Liver (tissue), 9 donors: ENCODE measurements around the gene ELP5. TPM values are rescaled to one million over a fixed set of nuclear protein-coding genes. Genes with fewer than 3 reads are reported as not detected.

ENCODE experiments used
- DNase-seq: peaks from one replicate; pipeline ENCODE4 v3.0.0-alpha.2; 2017; ENCODE audit warnings: low spot score
- H3K27ac ChIP-seq, 2 donors: one replicate each; pipeline ENCODE4 v1.7.0; 2013; ENCODE audit warnings: inconsistent platforms in 2 of 2, low read length in 2 of 2, control low read depth in 1 of 2, low read depth in 1 of 2, mild to moderate bottlenecking in 1 of 2
- H3K27me3 ChIP-seq, 4 donors: one replicate each; pipeline versions ENCODE4 v1.6.1 to v1.7.0; 2013; ENCODE audit warnings: low read length in 3 of 4, inconsistent platforms in 1 of 4, mild to moderate bottlenecking in 1 of 4, moderate library complexity in 1 of 4; ENCODE audit not compliant: control insufficient read depth in 4 of 4, insufficient read depth in 4 of 4
- H3K36me3 ChIP-seq, 4 donors: one replicate each; pipeline versions ENCODE4 v1.6.1 to v1.7.0; 2013; ENCODE audit warnings: low read length in 3 of 4, mild to moderate bottlenecking in 3 of 4, low read depth in 1 of 4, moderate library complexity in 1 of 4; ENCODE audit not compliant: control insufficient read depth in 4 of 4, insufficient read depth in 3 of 4
- H3K4me1 ChIP-seq, 4 donors: one replicate each; pipeline versions ENCODE4 v1.6.1 to v1.7.0; 2013; ENCODE audit warnings: low read length in 3 of 4, mild to moderate bottlenecking in 3 of 4, moderate library complexity in 1 of 4; ENCODE audit not compliant: control insufficient read depth in 4 of 4, insufficient read depth in 4 of 4
- H3K4me3 ChIP-seq, 3 donors: one replicate each; pipeline versions ENCODE4 v1.6.1 to v1.7.0; 2013; ENCODE audit warnings: low read length in 3 of 3, control low read depth in 1 of 3, low read depth in 1 of 3, mild to moderate bottlenecking in 1 of 3
- H3K9ac ChIP-seq, 2 donors: one replicate each; pipeline ENCODE4 v1.7.0; 2013; ENCODE audit warnings: low read length in 2 of 2, mild to moderate bottlenecking in 2 of 2, moderate library complexity in 2 of 2, control low read depth in 1 of 2, low read depth in 1 of 2
- H3K9me3 ChIP-seq, 4 donors: one replicate each; pipeline versions ENCODE4 v1.6.1 to v1.7.0; 2013; ENCODE audit warnings: low read length in 3 of 4; ENCODE audit not compliant: control insufficient read depth in 4 of 4
- ATF3 ChIP-seq: IDR thresholded peaks from 2 replicates; pipeline ENCODE4 v1.6.1; 2016; ENCODE audit warnings: antibody characterized with exemption
- CTCF ChIP-seq: fragments of 150-350 bp; IDR thresholded peaks from 2 replicates; pipeline ENCODE4 v1.5.1; 2017; ENCODE audit warnings: improper control_type of control experiment, low read depth, low read length; ENCODE audit not compliant: missing input control
- EGR1 ChIP-seq, 2 donors: IDR thresholded peaks; 2 replicates each; pipeline ENCODE4 v1.6.1; 2016 to 2018; ENCODE audit warnings: antibody characterized with exemption in 2 of 2, low read depth in 2 of 2
- FOXA1 ChIP-seq: IDR thresholded peaks from 2 replicates; pipeline ENCODE4 v1.6.1; 2016; ENCODE audit warnings: antibody characterized with exemption
- FOXA2 ChIP-seq: IDR thresholded peaks from 2 replicates; pipeline ENCODE4 v1.6.1; 2016; ENCODE audit warnings: antibody characterized with exemption
- GABPA ChIP-seq, 2 donors: IDR thresholded peaks in 1 of 2; conservative IDR thresholded peaks in 1 of 2; 2 replicates each; pipeline ENCODE4 v1.6.1; 2016; ENCODE audit warnings: antibody characterized with exemption in 2 of 2, mild to moderate bottlenecking in 1 of 2, moderate library complexity in 1 of 2
- HNF4A ChIP-seq, 2 donors: conservative IDR thresholded peaks; 2 replicates each; pipeline ENCODE4 v1.6.1; 2016; ENCODE audit warnings: antibody characterized with exemption in 2 of 2, mild to moderate bottlenecking in 2 of 2
- HNF4G ChIP-seq: IDR thresholded peaks from 2 replicates; pipeline ENCODE4 v1.6.1; 2016; ENCODE audit warnings: antibody characterized with exemption
- JUND ChIP-seq, 2 donors: IDR thresholded peaks; 2 replicates each; pipeline ENCODE4 v1.6.1; 2016; ENCODE audit warnings: antibody characterized with exemption in 2 of 2
- MAX ChIP-seq: IDR thresholded peaks from 2 replicates; pipeline ENCODE4 v1.6.1; 2016; ENCODE audit warnings: antibody characterized with exemption
- NR2F2 ChIP-seq: IDR thresholded peaks from 2 replicates; pipeline ENCODE4 v1.6.1; 2016; ENCODE audit warnings: antibody characterized with exemption
- RAD21 ChIP-seq, 2 donors: IDR thresholded peaks; 2 replicates each; pipeline ENCODE4 v1.6.1; 2016; ENCODE audit warnings: antibody characterized with exemption in 2 of 2, mild to moderate bottlenecking in 2 of 2
- REST ChIP-seq: IDR thresholded peaks from 2 replicates; pipeline ENCODE4 v1.6.1; 2016; ENCODE audit warnings: antibody characterized with exemption, mild to moderate bottlenecking
- RXRA ChIP-seq, 2 donors: IDR thresholded peaks; 2 replicates each; pipeline ENCODE4 v1.6.1; 2017 to 2018; ENCODE audit warnings: antibody characterized with exemption in 2 of 2, mild to moderate bottlenecking in 1 of 2
- SP1 ChIP-seq: IDR thresholded peaks from 2 replicates; pipeline ENCODE4 v1.6.1; 2018; ENCODE audit warnings: antibody characterized with exemption, mild to moderate bottlenecking
- TAF1 ChIP-seq: conservative IDR thresholded peaks from 2 replicates; pipeline ENCODE4 v1.6.1; 2016; ENCODE audit warnings: antibody characterized with exemption, mild to moderate bottlenecking
- YY1 ChIP-seq: IDR thresholded peaks from 2 replicates; pipeline ENCODE4 v1.6.1; 2016; ENCODE audit warnings: antibody characterized with exemption, mild to moderate bottlenecking
- ZBTB33 ChIP-seq: IDR thresholded peaks from 2 replicates; pipeline ENCODE4 v1.6.1; 2016; ENCODE audit warnings: antibody characterized with exemption
- WGBS: extraction: QIAGEN DNeasy Blood & Tissue Kit; methylation state at CpG from one replicate; pipeline ENCODE4 v1.1.7; 2013; 5-methylcytosine and 5-hydroxymethylcytosine counted together
- polyA plus RNA-seq, 2 donors: library from polyadenylated mRNA; stranded (reverse) in 1 of 2; unstranded in 1 of 2; fragments of 200-250 nt in 1 of 2; fragments of >200 nt in 1 of 2; fragmentation: Nextera tagmentation in 1 of 2; extraction: Ambion mirVana in 1 of 2; gene quantifications; one replicate each; pipeline versions ENCODE4 v1.2.1 to v1.2.3, GENCODE V29; 2013 to 2015
- total RNA-seq, 2 donors: library from RNA; depleted of rRNA; stranded (reverse); fragments of >200 nt; gene quantifications; one replicate each; pipeline ENCODE4 v1.2.3, GENCODE V29; 2014
- donor health status: healthy.
- donor health status: healthy.
- donor health status: healthy.
- donor health status: healthy.
- donor health status: healthy.

The ELP5 gene
- total and polyA plus RNA-seq, 4 donors = 19.3 to 38.4 (median 26.6) TPM

- no peak for DNase-seq
- Histone ChIP-seq H3K4me1 (peaks cover 3 to 37% (median 30%) of the 10 kb centered on the region in 4 donors), H3K9ac (no peak overlapping the region), H3K4me3 (no peak overlapping the region), H3K36me3 (peaks cover 3 to 24% (median 13%) of the 10 kb centered on the region in 4 donors), H3K27me3 (no peaks in the 10 kb centered on the region), H3K27ac (no peak overlapping the region), H3K9me3 (no peaks in the 10 kb centered on the region)
- 75% methylated on average over 4 of the region's 4 CpGs for WGBS
- TF ChIP-seq MAX = no peak
- no peak for TF ChIP-seq FOXA2
These were observed 3.2 kb upstream of the ELP5 start for GRCh38 chr17:7248796-7249195.

GRCh38 chr17:7249214-7249613 is 2.8 kb upstream of the ELP5 start:
- no peak overlapping the region for H3K27ac ChIP-seq
- no peak for DNase-seq
- no peak overlapping the region for H3K9ac ChIP-seq
- H3K27me3 ChIP-seq = no peaks in the 10 kb centered on the region
- peaks cover 3 to 22% (median 13%) of the 10 kb centered on the region in 4 donors for H3K36me3 ChIP-seq
- no peak overlapping the region for H3K4me3 ChIP-seq
- peaks cover 3 to 33% (median 28%) of the 10 kb centered on the region in 4 donors for H3K4me1 ChIP-seq
- no peaks in the 10 kb centered on the region for H3K9me3 ChIP-seq
- no peak for TF ChIP-seq FOXA2
- TF ChIP-seq ZBTB33 = no peak
- TF ChIP-seq MAX = no peak
- WGBS = 91% methylated on average over 6 of the region's 6 CpGs

GRCh38 chr17:7249830-7250229 is 2.2 kb upstream of the ELP5 start:
- Histone ChIP-seq H3K27ac (peak overlapping the region in 1 of 2 donors; percentile 15), H3K9me3 (no peaks in the 10 kb centered on the region), H3K9ac (no peak overlapping the region), H3K4me1 (peaks cover 3 to 33% (median 28%) of the 10 kb centered on the region in 4 donors), H3K4me3 (peak overlapping the region in 2 of 3 donors; percentile 85 to 93), H3K36me3 (peaks cover 3 to 19% (median 12%) of the 10 kb centered on the region in 4 donors), H3K27me3 (no peaks in the 10 kb centered on the region)
- DNase-seq = no peak
- TF ChIP-seq CTCF = no peak
- TF ChIP-seq TAF1 = no peak
- TF ChIP-seq REST = no peak
- TF ChIP-seq ZBTB33 = no peak
- no peak for TF ChIP-seq FOXA2
- no peak for TF ChIP-seq FOXA1
- TF ChIP-seq GABPA (IDR thresholded peaks at IDR 0.05 in 1 of 2, conservative IDR thresholded peaks at IDR 0.05 in 1 of 2) = no peak
- no peak for TF ChIP-seq HNF4G
- TF ChIP-seq YY1 = no peak
- TF ChIP-seq EGR1 (IDR thresholded peaks at IDR 0.05; ENCODE audit: low read depth in 2 of 2) = no peak
- no peak for TF ChIP-seq NR2F2
- no peak for TF ChIP-seq RAD21 (IDR thresholded peaks at IDR 0.05)
- TF ChIP-seq JUND (IDR thresholded peaks at IDR 0.05) = no peak
- no peak for TF ChIP-seq HNF4A (conservative IDR thresholded peaks at IDR 0.05)
- TF ChIP-seq RXRA (IDR thresholded peaks at IDR 0.05) = no peak
- no peak for TF ChIP-seq SP1
- TF ChIP-seq ATF3 = no peak
- no peak for TF ChIP-seq MAX
- WGBS = 86% methylated on average over 7 of the region's 7 CpGs
